ENCODE results near the gene FAM78B. TPM values are rescaled to one million over a fixed set of nuclear protein-coding genes. Genes with fewer than 3 reads are reported as not detected.

The FAM78B gene, protein sequence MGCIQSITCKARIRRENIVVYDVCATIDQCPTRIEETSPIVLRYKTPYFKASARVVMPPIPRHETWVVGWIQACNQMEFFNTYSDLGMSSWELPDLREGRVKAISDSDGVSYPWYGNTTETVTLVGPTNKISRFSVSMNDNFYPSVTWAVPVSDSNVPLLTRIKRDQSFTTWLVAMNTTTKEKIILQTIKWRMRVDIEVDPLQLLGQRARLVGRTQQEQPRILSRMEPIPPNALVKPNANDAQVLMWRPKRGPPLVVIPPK
- total RNA-seq, result 1.0 TPM

DNA sequence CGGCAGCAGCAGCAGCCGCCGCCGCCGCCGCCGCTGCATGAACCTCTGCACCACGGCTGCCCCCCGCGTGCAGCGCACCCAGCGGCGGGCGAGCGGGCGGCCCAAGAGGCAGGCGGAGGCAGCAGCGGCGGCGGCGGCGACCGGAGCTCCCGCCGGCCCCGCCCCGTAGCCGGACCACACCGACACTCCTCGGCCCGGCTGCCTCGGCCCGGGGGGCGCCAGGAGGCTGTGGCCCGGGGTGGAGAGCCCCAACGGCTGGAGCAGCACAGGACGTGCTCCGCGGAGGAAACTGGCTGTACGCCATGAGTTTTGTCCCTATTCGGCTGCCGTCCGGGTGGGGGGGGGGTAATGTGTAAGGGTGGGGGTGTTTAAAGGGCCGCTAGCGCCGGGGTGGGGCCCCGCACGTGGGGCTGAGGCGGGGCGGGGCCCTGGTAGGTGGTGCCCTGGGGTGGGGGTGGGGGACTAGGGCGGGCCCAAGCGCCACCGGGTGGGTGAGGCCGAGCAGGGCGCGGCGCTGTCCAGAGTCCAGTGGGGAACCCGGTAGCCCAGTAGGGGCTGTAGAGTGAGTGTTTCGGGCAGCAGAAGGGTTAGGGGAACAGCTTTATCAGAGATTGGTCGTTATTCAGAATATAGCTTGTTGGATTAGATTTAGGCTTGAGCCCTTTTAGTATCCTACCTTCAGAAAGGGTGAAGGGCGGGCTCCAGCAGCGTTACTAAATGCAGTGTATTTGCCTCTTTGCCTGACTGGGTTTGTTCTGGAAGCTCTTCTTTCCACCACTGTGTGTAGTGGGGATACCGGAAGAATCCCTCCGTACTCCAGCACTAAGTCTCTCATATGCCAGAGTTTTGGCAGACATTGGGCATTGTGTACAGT, at the start of gene FAM78B:
Gene FAM78B, minus strand, starts transcription at position 304 of the 874 bp plus-strand sequence. CDS start 753 bp downstream, outside the sequence.
- peak within 1 kb of the TSS; percentile 67 to 82 (median 73) for H3K9ac ChIP-seq (ENCODE audit: low read depth in 1 of 3, low read length in 3 of 3)
- H3K4me1 ChIP-seq (ENCODE audit: control insufficient read depth in 3 of 3, insufficient read depth in 3 of 3, low read length in 3 of 3), result peaks cover 15 to 20% (median 16%) of the 10 kb centered on the region in 3 donors
- peak within 1 kb of the TSS; percentile 82 to 90 (median 83) for H3K4me3 ChIP-seq (ENCODE audit: low read length in 3 of 3)
- H3K27ac ChIP-seq (ENCODE audit: low read depth, low read length), result peak within 1 kb of the TSS; percentile 71
- no peaks in the 10 kb centered on the region for H3K9me3 ChIP-seq (ENCODE audit: control insufficient read depth in 3 of 3, low read length in 3 of 3)
- no peaks in the 10 kb centered on the region for H3K36me3 ChIP-seq (ENCODE audit: control insufficient read depth in 3 of 3, insufficient read depth in 3 of 3, low read length in 3 of 3)
- no peaks in the 10 kb centered on the region for H3K27me3 ChIP-seq (ENCODE audit: control insufficient read depth in 3 of 3, insufficient read depth in 3 of 3, low read length in 3 of 3)

DNA sequence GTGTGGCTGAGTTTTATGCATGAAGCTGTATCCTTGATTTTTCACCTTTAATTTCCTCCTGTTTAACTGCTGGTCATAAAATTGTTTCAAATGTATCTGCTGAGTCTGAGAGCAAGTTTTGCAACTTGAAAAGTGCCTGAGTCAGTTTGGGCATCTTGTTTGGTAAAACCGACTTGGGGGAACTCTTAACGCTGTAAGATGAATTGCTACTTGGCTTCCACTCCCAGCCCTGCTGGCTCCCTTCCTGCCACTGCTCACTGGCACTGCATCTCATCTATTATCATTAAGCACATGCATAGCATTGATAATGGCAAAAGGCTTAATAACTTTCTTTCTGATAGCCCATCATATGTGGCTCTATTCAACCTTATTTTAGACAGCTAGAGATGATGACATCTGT, 35.7 kb upstream of the FAM78B start:
- Histone ChIP-seq H3K27me3 (ENCODE audit: control insufficient read depth in 3 of 3, insufficient read depth in 3 of 3, low read length in 3 of 3) (no peaks in the 10 kb centered on the region), H3K27ac (ENCODE audit: low read depth, low read length) (no peak overlapping the region), H3K4me1 (ENCODE audit: control insufficient read depth in 3 of 3, insufficient read depth in 3 of 3, low read length in 3 of 3) (no peaks in the 10 kb centered on the region), H3K36me3 (ENCODE audit: control insufficient read depth in 3 of 3, insufficient read depth in 3 of 3, low read length in 3 of 3) (no peaks in the 10 kb centered on the region), H3K9ac (ENCODE audit: low read depth in 1 of 3, low read length in 3 of 3) (no peak overlapping the region), H3K4me3 (ENCODE audit: low read length in 3 of 3) (no peak overlapping the region), H3K9me3 (ENCODE audit: control insufficient read depth in 3 of 3, low read length in 3 of 3) (no peaks in the 10 kb centered on the region)

DNA sequence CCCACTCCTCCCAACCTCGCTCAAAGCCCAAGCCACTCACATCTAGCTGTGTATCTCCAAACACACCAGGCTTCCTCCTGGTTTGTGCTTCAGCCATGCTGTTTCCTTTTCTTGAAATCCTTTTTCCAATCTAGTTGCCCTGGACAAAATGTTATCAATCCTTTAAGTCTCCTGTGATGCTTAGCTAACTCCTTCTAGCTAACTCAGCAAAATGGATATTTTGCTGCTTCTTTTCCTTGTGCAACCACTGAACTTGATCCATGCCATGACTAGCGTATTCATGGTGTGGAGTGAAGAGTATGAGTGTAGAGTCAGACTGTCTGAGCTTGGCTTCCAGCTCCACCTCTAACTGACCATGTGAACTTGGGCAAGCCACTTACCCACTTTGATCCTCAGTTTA, 33.9 kb upstream of the FAM78B start:
- Histone ChIP-seq H3K9me3 (ENCODE audit: control insufficient read depth in 3 of 3, low read length in 3 of 3) (no peaks in the 10 kb centered on the region), H3K27ac (ENCODE audit: low read depth, low read length) (no peak overlapping the region), H3K36me3 (ENCODE audit: control insufficient read depth in 3 of 3, insufficient read depth in 3 of 3, low read length in 3 of 3) (no peaks in the 10 kb centered on the region), H3K27me3 (ENCODE audit: control insufficient read depth in 3 of 3, insufficient read depth in 3 of 3, low read length in 3 of 3) (no peaks in the 10 kb centered on the region), H3K4me1 (ENCODE audit: control insufficient read depth in 3 of 3, insufficient read depth in 3 of 3, low read length in 3 of 3) (no peaks in the 10 kb centered on the region), H3K4me3 (ENCODE audit: low read length in 3 of 3) (no peak overlapping the region), H3K9ac (ENCODE audit: low read depth in 1 of 3, low read length in 3 of 3) (no peak overlapping the region)

DNA sequence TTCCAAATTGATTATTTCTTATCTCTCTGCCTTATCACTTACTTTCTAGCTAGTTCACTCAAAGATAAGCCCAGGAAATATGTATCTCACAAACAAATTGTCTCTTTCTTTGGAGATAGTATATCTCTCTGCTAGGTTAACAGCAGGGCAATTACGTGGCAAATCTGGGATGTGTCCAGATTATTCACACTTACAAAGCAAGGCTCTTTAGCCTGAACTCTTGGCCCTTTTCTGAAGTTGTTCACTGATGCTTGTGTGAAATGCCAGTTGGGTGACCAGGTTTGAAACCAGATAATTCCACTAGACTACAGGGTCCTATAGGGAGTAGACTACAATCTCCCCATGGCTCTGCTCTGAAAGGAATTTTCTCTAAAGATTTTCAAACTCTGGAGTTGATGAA, 30.8 kb upstream of the FAM78B start:
- H3K27me3 ChIP-seq (ENCODE audit: control insufficient read depth in 3 of 3, insufficient read depth in 3 of 3, low read length in 3 of 3), result no peaks in the 10 kb centered on the region
- no peak overlapping the region for H3K27ac ChIP-seq (ENCODE audit: low read depth, low read length)
- H3K4me1 ChIP-seq (ENCODE audit: control insufficient read depth in 3 of 3, insufficient read depth in 3 of 3, low read length in 3 of 3), result no peaks in the 10 kb centered on the region
- H3K9ac ChIP-seq (ENCODE audit: low read depth in 1 of 3, low read length in 3 of 3), result no peak overlapping the region
- no peaks in the 10 kb centered on the region for H3K36me3 ChIP-seq (ENCODE audit: control insufficient read depth in 3 of 3, insufficient read depth in 3 of 3, low read length in 3 of 3)
- no peak overlapping the region for H3K4me3 ChIP-seq (ENCODE audit: low read length in 3 of 3)
- no peaks in the 10 kb centered on the region for H3K9me3 ChIP-seq (ENCODE audit: control insufficient read depth in 3 of 3, low read length in 3 of 3)

DNA sequence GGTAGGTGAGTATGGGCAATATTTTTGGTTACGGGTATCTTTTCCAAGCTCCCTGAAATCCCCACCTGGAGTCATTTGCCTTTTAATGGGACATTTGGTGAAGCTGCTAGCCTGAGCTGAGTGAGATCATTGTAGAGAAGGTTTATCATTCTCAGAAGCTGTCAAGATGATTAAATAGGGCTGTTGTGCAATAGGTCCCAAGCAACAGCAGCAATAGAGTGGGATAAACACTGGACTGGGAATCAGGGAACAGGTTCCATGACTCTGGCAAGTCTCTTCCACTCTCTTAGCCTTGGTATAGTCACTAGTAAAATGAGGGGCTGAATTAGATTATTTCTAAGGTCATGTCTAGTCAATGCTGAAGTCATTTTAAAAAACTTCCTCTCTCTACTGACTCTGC, 30.3 kb upstream of the FAM78B start:
- H3K4me1 ChIP-seq (ENCODE audit: control insufficient read depth in 3 of 3, insufficient read depth in 3 of 3, low read length in 3 of 3), result no peaks in the 10 kb centered on the region
- no peak overlapping the region for H3K27ac ChIP-seq (ENCODE audit: low read depth, low read length)
- H3K27me3 ChIP-seq (ENCODE audit: control insufficient read depth in 3 of 3, insufficient read depth in 3 of 3, low read length in 3 of 3), result no peaks in the 10 kb centered on the region
- H3K9ac ChIP-seq (ENCODE audit: low read depth in 1 of 3, low read length in 3 of 3), result no peak overlapping the region
- H3K9me3 ChIP-seq (ENCODE audit: control insufficient read depth in 3 of 3, low read length in 3 of 3), result no peaks in the 10 kb centered on the region
- H3K4me3 ChIP-seq (ENCODE audit: low read length in 3 of 3), result no peak overlapping the region
- H3K36me3 ChIP-seq (ENCODE audit: control insufficient read depth in 3 of 3, insufficient read depth in 3 of 3, low read length in 3 of 3), result no peaks in the 10 kb centered on the region

DNA sequence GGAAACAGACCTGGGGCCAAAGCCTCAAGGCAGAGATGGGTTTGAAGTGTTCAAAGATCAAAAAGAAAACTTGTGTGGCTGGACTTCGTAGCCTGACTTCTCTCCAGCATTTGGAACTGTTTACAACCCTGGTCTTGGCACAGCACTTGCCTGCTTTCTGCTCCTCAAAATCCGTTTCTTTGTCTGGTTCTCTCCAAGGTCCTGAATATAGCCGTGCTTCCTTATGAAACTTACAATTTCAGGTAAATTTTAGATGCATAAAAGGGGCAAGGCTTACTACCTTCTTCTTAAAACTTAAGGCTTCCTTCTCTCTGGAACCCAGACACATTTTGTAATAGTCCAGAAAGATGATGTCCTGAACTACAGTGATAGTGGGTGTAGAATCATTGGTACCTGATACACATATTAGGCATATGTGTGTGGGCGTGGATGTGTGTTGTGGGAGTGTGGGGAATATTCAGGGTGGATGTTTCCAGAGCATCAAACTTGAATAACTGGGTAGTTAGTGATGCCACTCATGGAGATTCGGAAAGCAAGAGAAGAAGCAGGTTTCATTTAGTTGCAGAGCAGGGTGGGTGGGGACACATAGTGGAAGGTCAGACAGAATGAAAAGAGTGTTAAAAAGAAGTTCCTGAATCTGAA, 26.4 kb upstream of the FAM78B start:
- Histone ChIP-seq H3K36me3 (ENCODE audit: control insufficient read depth in 3 of 3, insufficient read depth in 3 of 3, low read length in 3 of 3) (no peaks in the 10 kb centered on the region), H3K9ac (ENCODE audit: low read depth in 1 of 3, low read length in 3 of 3) (no peak overlapping the region), H3K4me3 (ENCODE audit: low read length in 3 of 3) (no peak overlapping the region), H3K9me3 (ENCODE audit: control insufficient read depth in 3 of 3, low read length in 3 of 3) (no peaks in the 10 kb centered on the region), H3K27me3 (ENCODE audit: control insufficient read depth in 3 of 3, insufficient read depth in 3 of 3, low read length in 3 of 3) (no peaks in the 10 kb centered on the region), H3K4me1 (ENCODE audit: control insufficient read depth in 3 of 3, insufficient read depth in 3 of 3, low read length in 3 of 3) (no peaks in the 10 kb centered on the region), H3K27ac (ENCODE audit: low read depth, low read length) (no peak overlapping the region)

DNA sequence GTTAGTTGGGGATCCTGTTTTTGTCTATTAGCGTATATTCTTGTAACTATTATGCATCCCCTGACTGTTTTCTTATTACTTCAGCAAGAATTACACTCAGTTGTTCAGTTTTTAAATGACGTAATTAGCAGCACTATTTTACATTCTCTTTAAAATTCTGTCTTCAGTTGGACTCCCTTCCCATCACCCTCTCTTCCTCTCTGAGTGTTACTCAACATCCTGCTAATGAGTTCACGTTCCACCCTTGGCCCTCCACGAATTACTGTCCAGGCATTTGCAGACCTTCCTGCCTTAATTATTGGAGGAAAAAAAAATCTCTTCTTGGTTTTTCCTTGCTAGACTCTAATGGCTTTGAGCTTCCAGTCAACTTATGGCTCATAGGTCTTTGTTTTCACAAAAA, 23.6 kb upstream of the FAM78B start:
- H3K4me3 ChIP-seq (ENCODE audit: low read length in 3 of 3), result no peak overlapping the region
- H3K27me3 ChIP-seq (ENCODE audit: control insufficient read depth in 3 of 3, insufficient read depth in 3 of 3, low read length in 3 of 3), result no peaks in the 10 kb centered on the region
- no peak overlapping the region for H3K9ac ChIP-seq (ENCODE audit: low read depth in 1 of 3, low read length in 3 of 3)
- no peaks in the 10 kb centered on the region for H3K36me3 ChIP-seq (ENCODE audit: control insufficient read depth in 3 of 3, insufficient read depth in 3 of 3, low read length in 3 of 3)
- no peaks in the 10 kb centered on the region for H3K4me1 ChIP-seq (ENCODE audit: control insufficient read depth in 3 of 3, insufficient read depth in 3 of 3, low read length in 3 of 3)
- H3K9me3 ChIP-seq (ENCODE audit: control insufficient read depth in 3 of 3, low read length in 3 of 3), result no peaks in the 10 kb centered on the region
- no peak overlapping the region for H3K27ac ChIP-seq (ENCODE audit: low read depth, low read length)

DNA sequence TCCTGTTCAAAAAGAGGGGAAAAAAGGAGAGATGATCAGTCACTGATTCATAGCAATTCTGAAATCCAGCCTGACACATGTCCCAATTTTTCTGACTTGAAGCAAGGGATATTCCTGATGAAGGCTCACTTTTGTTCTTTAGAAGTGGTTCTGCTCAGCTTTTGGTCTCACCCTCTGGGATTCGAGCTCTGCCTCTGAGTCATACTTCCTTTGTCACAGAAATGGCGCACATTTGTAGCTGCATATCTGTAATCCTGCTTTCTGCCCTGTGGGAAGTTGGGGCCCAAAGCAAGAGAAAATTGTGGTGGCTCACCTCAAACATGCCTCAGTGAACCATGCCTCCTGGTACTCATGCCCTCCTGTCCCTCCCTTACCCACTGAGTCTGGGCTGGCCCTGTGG, 22.3 kb upstream of the FAM78B start:
- no peak overlapping the region for H3K9ac ChIP-seq (ENCODE audit: low read depth in 1 of 3, low read length in 3 of 3)
- H3K9me3 ChIP-seq (ENCODE audit: control insufficient read depth in 3 of 3, low read length in 3 of 3), result no peaks in the 10 kb centered on the region
- no peaks in the 10 kb centered on the region for H3K36me3 ChIP-seq (ENCODE audit: control insufficient read depth in 3 of 3, insufficient read depth in 3 of 3, low read length in 3 of 3)
- no peaks in the 10 kb centered on the region for H3K4me1 ChIP-seq (ENCODE audit: control insufficient read depth in 3 of 3, insufficient read depth in 3 of 3, low read length in 3 of 3)
- no peaks in the 10 kb centered on the region for H3K27me3 ChIP-seq (ENCODE audit: control insufficient read depth in 3 of 3, insufficient read depth in 3 of 3, low read length in 3 of 3)
- H3K27ac ChIP-seq (ENCODE audit: low read depth, low read length), result no peak overlapping the region
- no peak overlapping the region for H3K4me3 ChIP-seq (ENCODE audit: low read length in 3 of 3)

DNA sequence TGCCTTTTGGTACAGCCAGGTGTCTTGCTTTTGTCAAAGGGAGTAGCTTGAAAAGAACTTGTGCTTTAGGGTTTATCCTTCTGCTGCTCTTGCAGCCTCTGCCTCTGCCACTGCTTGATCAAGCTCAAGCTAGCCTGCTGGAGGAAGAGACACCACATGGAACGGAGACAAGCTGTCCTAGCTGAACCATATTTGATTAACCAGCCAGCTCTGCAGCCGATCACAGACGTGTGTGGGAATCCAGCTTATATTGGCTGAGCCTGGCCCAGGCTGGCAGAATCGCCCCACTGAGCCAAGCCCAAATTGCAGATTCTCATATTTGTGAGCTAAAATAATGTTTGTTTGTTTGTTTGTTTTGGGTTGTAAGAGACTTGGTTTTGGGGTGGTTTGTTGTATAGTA, 18.7 kb upstream of the FAM78B start:
- Histone ChIP-seq H3K36me3 (ENCODE audit: control insufficient read depth in 3 of 3, insufficient read depth in 3 of 3, low read length in 3 of 3) (no peaks in the 10 kb centered on the region), H3K27ac (ENCODE audit: low read depth, low read length) (no peak overlapping the region), H3K9ac (ENCODE audit: low read depth in 1 of 3, low read length in 3 of 3) (no peak overlapping the region), H3K9me3 (ENCODE audit: control insufficient read depth in 3 of 3, low read length in 3 of 3) (no peaks in the 10 kb centered on the region), H3K27me3 (ENCODE audit: control insufficient read depth in 3 of 3, insufficient read depth in 3 of 3, low read length in 3 of 3) (peaks cover 0 to 3% (median 0%) of the 10 kb centered on the region in 3 donors), H3K4me3 (ENCODE audit: low read length in 3 of 3) (no peak overlapping the region), H3K4me1 (ENCODE audit: control insufficient read depth in 3 of 3, insufficient read depth in 3 of 3, low read length in 3 of 3) (no peaks in the 10 kb centered on the region)

DNA sequence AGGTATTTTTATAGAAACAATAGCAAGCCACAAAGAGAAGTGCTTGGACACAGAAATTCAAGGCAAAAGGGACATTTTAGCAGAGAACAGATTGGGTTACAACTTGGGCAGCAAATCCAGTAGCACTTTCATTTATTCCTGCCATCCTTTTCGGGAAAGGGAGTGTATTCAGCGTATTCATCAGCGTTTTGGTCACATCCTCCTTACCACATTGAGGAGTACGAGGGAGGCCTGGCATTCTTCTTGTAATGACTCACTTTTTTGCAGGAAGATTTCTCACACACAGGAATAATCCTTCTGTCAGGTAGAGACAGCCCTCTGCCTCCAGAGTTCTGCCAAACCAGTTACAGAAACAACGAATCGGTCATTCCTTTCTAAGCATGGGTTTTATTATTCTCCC, 18.1 kb upstream of the FAM78B start:
- Histone ChIP-seq H3K27me3 (ENCODE audit: control insufficient read depth in 3 of 3, insufficient read depth in 3 of 3, low read length in 3 of 3) (peaks cover 0 to 3% (median 0%) of the 10 kb centered on the region in 3 donors), H3K9me3 (ENCODE audit: control insufficient read depth in 3 of 3, low read length in 3 of 3) (no peaks in the 10 kb centered on the region), H3K27ac (ENCODE audit: low read depth, low read length) (no peak overlapping the region), H3K9ac (ENCODE audit: low read depth in 1 of 3, low read length in 3 of 3) (no peak overlapping the region), H3K4me3 (ENCODE audit: low read length in 3 of 3) (no peak overlapping the region), H3K36me3 (ENCODE audit: control insufficient read depth in 3 of 3, insufficient read depth in 3 of 3, low read length in 3 of 3) (no peaks in the 10 kb centered on the region), H3K4me1 (ENCODE audit: control insufficient read depth in 3 of 3, insufficient read depth in 3 of 3, low read length in 3 of 3) (no peaks in the 10 kb centered on the region)

All from skeletal muscle tissue (tissue), 4 donors.